ENCODE data around the gene NKAIN1.

The NKAIN1 gene

GRCh38 chr1:31241321-31241720 lies 1.6 kb upstream of the NKAIN1 start:
- no peak for TF ChIP-seq CTCF (IDR thresholded peaks at IDR 0.05)

- no peak for TF ChIP-seq CTCF (IDR thresholded peaks at IDR 0.05)
These were observed 587 bp downstream of the NKAIN1 start for GRCh38 chr1:31238986-31239613.

DNA sequence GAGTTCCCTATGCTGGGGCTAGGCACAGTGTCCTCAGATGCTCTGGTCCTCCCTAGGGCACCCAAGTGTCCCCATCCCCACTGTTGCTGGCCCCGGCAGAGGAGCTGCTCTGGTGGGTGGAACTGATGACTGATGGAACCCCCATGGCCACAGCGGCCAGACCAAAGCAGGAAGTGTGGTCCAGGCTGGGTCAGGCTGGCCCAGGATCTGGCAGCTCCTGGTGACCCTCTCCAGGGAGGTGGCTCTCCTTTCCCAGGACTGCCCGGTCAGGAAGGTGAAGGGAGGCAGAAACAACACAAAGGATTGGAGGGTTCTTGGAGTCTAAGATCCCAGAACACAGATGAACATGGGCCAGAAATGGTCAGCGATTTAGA lies 1.1 kb downstream of the NKAIN1 start:
- TF ChIP-seq CTCF (IDR thresholded peaks at IDR 0.05), result no peak

- TF ChIP-seq CTCF (IDR thresholded peaks at IDR 0.05), result no peak
These were observed 4.8 kb downstream of the NKAIN1 start for GRCh38 chr1:31234870-31235269.

DNA sequence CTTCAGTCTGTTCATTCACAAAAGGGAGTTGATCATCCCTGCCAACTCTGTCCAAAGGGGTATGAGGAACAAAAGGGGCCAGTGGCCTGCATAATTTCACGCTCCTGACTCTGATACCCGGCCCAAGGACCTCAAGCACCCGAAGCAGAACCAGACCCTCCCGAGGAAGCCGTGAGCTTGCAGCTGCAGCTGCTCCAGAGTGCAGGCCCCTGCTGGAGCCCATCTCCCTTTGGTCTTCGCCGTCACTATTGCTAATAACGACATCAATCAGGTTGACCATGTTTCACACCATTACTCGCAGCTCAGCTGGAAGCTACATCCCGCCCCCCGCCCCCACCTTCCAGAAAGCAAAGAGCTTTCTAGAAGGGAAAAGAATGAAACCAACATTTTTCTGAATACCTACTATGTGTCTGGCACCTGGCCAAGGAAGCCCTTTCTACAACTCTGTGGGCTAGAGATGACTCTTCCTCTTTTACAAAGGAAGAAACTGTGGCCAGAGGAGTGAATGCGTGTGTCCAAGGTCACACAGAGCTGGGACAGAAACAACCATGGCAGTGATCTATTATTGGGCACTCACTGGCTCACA lies 5.5 kb downstream of the NKAIN1 start:
- no peak for TF ChIP-seq CTCF (IDR thresholded peaks at IDR 0.05)

GRCh38 chr1:31232689-31233088 lies 7.0 kb downstream of the NKAIN1 start:
- TF ChIP-seq CTCF (IDR thresholded peaks at IDR 0.05), result no peak

GRCh38 chr1:31231802-31232201 lies 7.9 kb downstream of the NKAIN1 start:
- no peak for TF ChIP-seq CTCF (IDR thresholded peaks at IDR 0.05)

DNA sequence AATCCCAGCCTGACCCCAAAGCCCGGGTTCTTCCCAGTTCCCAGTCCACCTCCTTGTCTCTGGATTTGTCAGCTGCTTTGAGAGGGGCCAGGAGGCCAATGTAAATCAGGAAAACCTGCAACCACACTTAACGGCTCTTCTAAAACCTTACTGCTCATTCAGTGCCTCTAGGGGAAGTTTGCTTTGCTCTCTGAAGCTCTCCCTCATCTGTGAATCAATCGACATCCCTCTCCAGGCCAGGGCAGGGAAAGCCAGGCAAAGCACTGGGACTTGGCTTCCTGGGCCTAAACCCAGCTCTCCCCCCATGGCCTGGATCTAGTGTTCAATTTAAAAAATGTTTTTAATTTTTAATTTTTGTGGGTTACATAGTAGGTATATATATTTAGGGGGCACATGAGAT lies 9.3 kb downstream of the NKAIN1 start:
- TF ChIP-seq CTCF (IDR thresholded peaks at IDR 0.05), result no peak
